Tibial artery (tissue), 4 donors: ENCODE measurements around the gene SLC6A4.

Experiments
- DNase-seq, 2 donors: peaks; one replicate each; pipeline ENCODE4 v3.0.0-alpha.2; 2019
- H3K27ac ChIP-seq, 2 donors: fragments of 200-600 bp; sonication (generic) in 1 of 2; 1 replicate in 1 of 2; 2 replicates in 1 of 2; pipeline ENCODE4 v1.5.1; 2018 to 2019; ENCODE audit warnings: mild to moderate bottlenecking in 1 of 2
- H3K27me3 ChIP-seq, 2 donors: fragments of 200-600 bp; sonication (generic) in 1 of 2; one replicate each; pipeline versions ENCODE4 v1.5.1 to v1.6.0; 2016 to 2019
- H3K36me3 ChIP-seq, 3 donors: fragments of 200-600 bp; sonication (generic) in 2 of 3; one replicate each; pipeline ENCODE4 v1.5.1; 2016 to 2019; ENCODE audit warnings: mild to moderate bottlenecking in 2 of 3
- H3K4me1 ChIP-seq, 4 donors: fragments of 200-600 bp; sonication (generic) in 2 of 4; 1 replicate in 3 of 4; 2 replicates in 1 of 4; pipeline ENCODE4 v1.5.1; 2016 to 2019
- H3K4me3 ChIP-seq, 2 donors: fragments of 200-600 bp; sonication (generic) in 1 of 2; 1 replicate in 1 of 2; 2 replicates in 1 of 2; pipeline ENCODE4 v1.5.1; 2018 to 2019; ENCODE audit warnings: mild to moderate bottlenecking in 2 of 2
- H3K9me3 ChIP-seq, 3 donors: fragments of 200-600 bp; sonication (generic) in 1 of 3; one replicate each; pipeline ENCODE4 v1.5.1; 2016 to 2019
- CTCF ChIP-seq, 2 experiments: fragments of 200-600 bp in 1 of 2; fragments of 450-650 bp in 1 of 2; IDR thresholded peaks; one replicate each; pipeline ENCODE4 v1.5.1; 2017 to 2019; ENCODE audit warnings: antibody characterized with exemption in 2 of 2, mild to moderate bottlenecking in 1 of 2, moderate library complexity in 1 of 2
- intact Hi-C: fragments of 100-400 bp; cut with DNase I; formaldehyde crosslinking; loops from one replicate; pipeline ENCODE4 v1.15.0; 2023; ENCODE audit warnings: low total_unique reads

The SLC6A4 gene

GRCh38 chr17:30200106-30200505 is 35.4 kb downstream of the SLC6A4 start:
- intact Hi-C loops = no loop called here

DNA sequence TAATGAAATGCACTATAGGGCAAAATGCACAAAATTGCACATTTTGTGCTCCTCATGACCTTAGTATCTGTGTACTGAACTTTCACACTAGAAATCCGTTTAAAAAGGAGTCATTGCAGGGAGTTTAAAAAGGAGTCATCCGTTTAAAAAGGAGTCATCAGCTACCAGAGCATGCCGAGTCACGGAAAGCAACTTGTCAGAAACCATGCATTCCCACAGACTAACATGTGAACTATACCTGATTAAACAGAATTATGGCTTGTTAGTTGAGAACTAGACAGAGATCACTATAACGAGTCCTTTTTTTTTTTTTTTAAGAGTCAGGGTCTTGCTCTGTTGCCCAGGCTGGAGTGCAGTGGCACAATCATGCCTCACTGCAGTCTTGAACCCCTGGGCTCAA is 35.9 kb downstream of the SLC6A4 start:
- Histone ChIP-seq H3K9me3 (no peaks in the 10 kb centered on the region), H3K27me3 (peaks cover 0 to 3% of the 10 kb centered on the region in 2 donors), H3K27ac (no peak overlapping the region), H3K4me1 (no peaks in the 10 kb centered on the region), H3K36me3 (no peaks in the 10 kb centered on the region), H3K4me3 (no peak overlapping the region)
- TF ChIP-seq CTCF (IDR thresholded peaks at IDR 0.05) = no peak
- intact Hi-C loops = no loop called here
- DNase-seq = no peak

More at GRCh38 chr17:30200106-30200505, 35.4 kb downstream of the SLC6A4 start:
- Histone ChIP-seq H3K27ac (no peak overlapping the region), H3K4me3 (no peak overlapping the region), H3K27me3 (peaks cover 0 to 3% of the 10 kb centered on the region in 2 donors), H3K9me3 (no peaks in the 10 kb centered on the region), H3K36me3 (no peaks in the 10 kb centered on the region), H3K4me1 (no peaks in the 10 kb centered on the region)
- DNase-seq = no peak
- TF ChIP-seq CTCF (IDR thresholded peaks at IDR 0.05) = no peak

DNA sequence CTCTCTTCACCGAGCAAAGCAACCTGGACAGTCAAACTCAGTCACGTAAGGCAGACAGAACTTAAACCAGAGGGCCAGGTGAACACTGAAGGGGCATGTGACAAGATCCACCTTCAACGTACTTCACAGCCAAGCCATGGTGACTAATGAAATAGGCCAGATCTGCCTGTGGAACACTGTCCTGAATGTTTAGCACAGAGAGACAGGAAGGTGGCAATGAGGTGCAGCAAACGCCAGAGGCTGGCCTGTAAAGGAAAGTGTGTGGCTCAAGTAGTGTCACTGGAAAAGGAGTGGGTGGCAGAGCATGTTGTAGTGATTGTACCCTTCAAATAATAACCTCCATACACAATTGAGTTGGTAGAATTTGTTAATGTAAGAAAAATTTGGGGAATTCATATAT is 38.1 kb downstream of the SLC6A4 start:
- H3K9me3 ChIP-seq = no peaks in the 10 kb centered on the region
- H3K27ac ChIP-seq = no peak overlapping the region
- no peak for TF ChIP-seq CTCF (IDR thresholded peaks at IDR 0.05)
- H3K27me3 ChIP-seq = peaks cover 0 to 3% of the 10 kb centered on the region in 2 donors
- no peak for DNase-seq
- H3K36me3 ChIP-seq = no peaks in the 10 kb centered on the region
- H3K4me1 ChIP-seq = no peaks in the 10 kb centered on the region
- intact Hi-C loops = no loop called here
- H3K4me3 ChIP-seq = no peak overlapping the region

DNA sequence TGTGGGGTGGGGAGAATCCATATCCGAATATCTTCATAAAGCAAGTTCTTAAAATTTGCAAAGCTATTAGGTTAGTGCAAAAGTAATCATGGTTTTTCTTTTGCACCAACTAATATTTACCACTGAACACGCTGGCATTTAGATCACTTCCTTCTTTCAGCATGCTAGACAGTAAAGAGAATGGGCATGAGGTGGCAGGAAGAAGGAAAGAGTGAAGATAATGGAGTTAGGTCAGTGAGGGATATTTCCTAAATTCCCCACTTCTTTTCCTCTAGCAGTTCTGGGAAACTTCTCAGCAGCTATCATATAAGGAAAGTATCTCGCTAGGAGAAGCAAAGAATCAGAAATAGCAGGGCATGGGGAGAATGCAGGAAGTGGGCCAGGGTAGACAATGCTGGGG is 39.0 kb downstream of the SLC6A4 start:
- H3K9me3 ChIP-seq = no peaks in the 10 kb centered on the region

DNA sequence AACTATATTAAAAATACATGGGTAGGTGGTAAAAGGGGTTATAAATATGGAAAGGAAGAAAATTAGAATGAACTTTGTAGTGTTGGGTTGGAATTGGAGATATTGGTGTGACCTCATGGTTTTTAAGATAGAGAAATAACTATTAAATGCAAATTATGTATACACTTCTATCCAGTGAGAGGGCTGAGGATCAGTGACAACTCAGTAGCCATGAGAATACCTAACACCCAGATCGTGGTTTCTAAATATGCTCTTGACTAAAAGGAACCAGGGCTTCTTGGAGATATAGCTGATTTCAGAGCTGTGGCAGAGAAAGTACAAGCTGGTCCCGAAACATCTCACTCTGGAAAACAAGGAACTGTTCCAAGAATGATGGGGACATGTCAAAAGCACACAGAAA is 44.4 kb downstream of the SLC6A4 start:
- TF ChIP-seq CTCF (IDR thresholded peaks at IDR 0.05) = no peak
- H3K36me3 ChIP-seq = peaks cover under 1 to 13% (median 5%) of the 10 kb centered on the region in 3 donors

More for the DNA sequence above, 39.0 kb downstream of the SLC6A4 start:
- H3K27me3 ChIP-seq = peaks cover 0 to 3% of the 10 kb centered on the region in 2 donors
- no peak for TF ChIP-seq CTCF (IDR thresholded peaks at IDR 0.05)
- no peaks in the 10 kb centered on the region for H3K36me3 ChIP-seq
- no peaks in the 10 kb centered on the region for H3K4me1 ChIP-seq
- intact Hi-C loops = no loop called here
- H3K27ac ChIP-seq = no peak overlapping the region
- no peak for DNase-seq
- no peak overlapping the region for H3K4me3 ChIP-seq

More for the DNA sequence above, 44.4 kb downstream of the SLC6A4 start:
- no peaks in the 10 kb centered on the region for H3K4me1 ChIP-seq
- H3K4me3 ChIP-seq = no peak overlapping the region
- intact Hi-C loops = loop anchor here (1.0 kb wide), 1 partner anchor 47 kb away; no protein-coding TSS in a partner anchor
- H3K27me3 ChIP-seq = no peaks in the 10 kb centered on the region
- DNase-seq = no peak
- no peaks in the 10 kb centered on the region for H3K9me3 ChIP-seq
- H3K27ac ChIP-seq = no peak overlapping the region
